Gastroesophageal sphincter (tissue), 3 donors: Measurements from ENCODE around the gene RNASEH2B.

Experiments
- EP300 ChIP-seq: sonication (generic); formaldehyde crosslinking; IDR thresholded peaks from one replicate; pipeline ENCODE4 v1.6.1; 2017; ENCODE audit warnings: antibody characterized with exemption, mild to moderate bottlenecking
- POLR2A ChIP-seq, 2 donors: fragments of 450-650 bp; IDR thresholded peaks; one replicate each; pipeline ENCODE4 v1.6.1; 2017; ENCODE audit warnings: antibody characterized with exemption in 2 of 2, mild to moderate bottlenecking in 2 of 2, moderate library complexity in 1 of 2
- POLR2AphosphoS5 ChIP-seq: sonication (generic); formaldehyde crosslinking; IDR thresholded peaks from one replicate; pipeline ENCODE4 v1.6.1; 2017; ENCODE audit warnings: antibody characterized with exemption
- TF ChIP-seq, protein P1 (sequence below), 4 experiments: fragments of 200-600 bp in 2 of 4; fragments of 450-650 bp in 2 of 4; sonication (generic) in 1 of 4; IDR thresholded peaks; one replicate each; pipeline ENCODE4 v1.5.1; 2017 to 2019; ENCODE audit warnings: antibody characterized with exemption in 4 of 4, mild to moderate bottlenecking in 2 of 4, moderate library complexity in 2 of 4

DNA sequence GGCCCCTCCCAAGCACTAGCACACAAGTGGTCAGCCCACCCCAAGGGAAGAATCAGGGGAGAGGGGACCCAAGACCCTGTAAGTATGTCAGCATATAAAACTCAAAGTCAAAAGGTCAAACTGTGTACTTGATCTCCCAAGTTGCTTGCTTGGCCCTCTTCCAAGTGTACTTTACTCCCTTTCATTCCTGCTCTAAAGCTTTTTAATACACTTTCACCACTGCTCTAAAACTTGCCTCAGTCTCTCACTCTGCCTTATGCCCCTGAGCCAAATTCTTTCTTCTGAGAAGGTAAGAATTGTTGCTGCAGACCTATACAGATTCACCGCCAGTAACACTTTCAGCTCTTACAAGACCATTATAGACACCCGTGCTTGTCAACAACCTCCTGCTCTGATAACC is 15.1 kb upstream of the RNASEH2B start:
- TF ChIP-seq, protein P1, sequence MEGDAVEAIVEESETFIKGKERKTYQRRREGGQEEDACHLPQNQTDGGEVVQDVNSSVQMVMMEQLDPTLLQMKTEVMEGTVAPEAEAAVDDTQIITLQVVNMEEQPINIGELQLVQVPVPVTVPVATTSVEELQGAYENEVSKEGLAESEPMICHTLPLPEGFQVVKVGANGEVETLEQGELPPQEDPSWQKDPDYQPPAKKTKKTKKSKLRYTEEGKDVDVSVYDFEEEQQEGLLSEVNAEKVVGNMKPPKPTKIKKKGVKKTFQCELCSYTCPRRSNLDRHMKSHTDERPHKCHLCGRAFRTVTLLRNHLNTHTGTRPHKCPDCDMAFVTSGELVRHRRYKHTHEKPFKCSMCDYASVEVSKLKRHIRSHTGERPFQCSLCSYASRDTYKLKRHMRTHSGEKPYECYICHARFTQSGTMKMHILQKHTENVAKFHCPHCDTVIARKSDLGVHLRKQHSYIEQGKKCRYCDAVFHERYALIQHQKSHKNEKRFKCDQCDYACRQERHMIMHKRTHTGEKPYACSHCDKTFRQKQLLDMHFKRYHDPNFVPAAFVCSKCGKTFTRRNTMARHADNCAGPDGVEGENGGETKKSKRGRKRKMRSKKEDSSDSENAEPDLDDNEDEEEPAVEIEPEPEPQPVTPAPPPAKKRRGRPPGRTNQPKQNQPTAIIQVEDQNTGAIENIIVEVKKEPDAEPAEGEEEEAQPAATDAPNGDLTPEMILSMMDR (IDR thresholded peaks at IDR 0.05) = no peak
- TF ChIP-seq POLR2A (IDR thresholded peaks at IDR 0.05) (no peak), POLR2AphosphoS5 (no peak), EP300 (no peak)
